HepG2 (cell line): Measurements from ENCODE around the gene KCNK15. TPM values are rescaled to one million over a fixed set of nuclear protein-coding genes. Genes with fewer than 3 reads are reported as not detected.

Experiments
- ATAC-seq: fragments of 200-7000 bp; cut with Tn5 transposase; 3 replicates; pipeline ENCODE4 v1.9.1; 2020; ENCODE audit warnings: mild to moderate bottlenecking, moderate library complexity
- BruUV-seq: library from RNA; stranded (reverse); fragments of 400-500 nt; replicated peaks from 2 replicates; lab custom pipeline; 2021; lab: Mats Ljungman, UMichigan
- CTCF ChIA-PET: fragments of 300-600 bp; formaldehyde crosslinking; extraction: SDS; loops from one replicate; lab custom pipeline; 2021; ENCODE audit warnings: low total read pairs, inconsistent platforms, low intra/inter-chr PET ratio; lab: Yijun Ruan, JAX
- POLR2A ChIA-PET: fragments of 350-600 bp; sonication (Branson Sonifier 250); formaldehyde crosslinking; loops from one replicate; lab custom pipeline; 2020; ENCODE audit warnings: antibody characterized with exemption, inconsistent platforms; lab: Yijun Ruan, JAX
- DNase-seq: peaks from one replicate; pipeline ENCODE4 v3.0.0-alpha.2; 2015; ENCODE audit warnings: low spot score
- FAIRE-seq: peaks from 3 replicates; lab custom pipeline; 2011; peaks lifted over from hg19 to GRCh38; lab: Jason Lieb, UNC
- H2AFZ ChIP-seq: one replicate; pipeline ENCODE4 v1.6.1; 2011; ENCODE audit warnings: low read length, inconsistent platforms
- H3K27ac ChIP-seq: fragments of 300-600 bp; 3 replicates; pipeline ENCODE4 v1.8.0; 2011; ENCODE audit warnings: mixed run types, mild to moderate bottlenecking, mixed read lengths, low read length, inconsistent platforms; ENCODE audit not compliant: insufficient read depth; ENCODE audit errors: extremely low read length
- H3K27me3 ChIP-seq, 2 experiments: fragments of 200-600 bp in 1 of 2; 2 replicates in 1 of 2; 3 replicates in 1 of 2; pipeline versions ENCODE4 v1.6.0 to v1.8.0; 2011; ENCODE audit warnings: low read length in 2 of 2, mild to moderate bottlenecking in 2 of 2, moderate library complexity in 2 of 2, inconsistent platforms in 1 of 2; ENCODE audit not compliant: insufficient read depth in 2 of 2, control insufficient read depth in 1 of 2
- H3K36me3 ChIP-seq, 2 experiments: fragments of 200-600 bp in 1 of 2; replicated peaks in 1 of 2; 2 replicates in 1 of 2; 3 replicates in 1 of 2; pipeline versions ENCODE4 v1.5.1 to v1.8.0; 2011; ENCODE audit warnings: low read length in 2 of 2, inconsistent platforms in 1 of 2; ENCODE audit not compliant: insufficient read depth in 2 of 2, control insufficient read depth in 1 of 2
- H3K4me1 ChIP-seq: 2 replicates; pipeline ENCODE4 v1.5.1; 2012; ENCODE audit warnings: low read length, inconsistent platforms; ENCODE audit not compliant: insufficient read depth
- H3K4me2 ChIP-seq: 2 replicates; pipeline ENCODE4 v1.6.0; 2011; ENCODE audit warnings: low read depth, low read length, inconsistent platforms
- H3K4me3 ChIP-seq, 3 experiments: fragments of 200-600 bp in 1 of 3; sonication (generic), shearing (Covaris generic) in 1 of 3; replicated peaks in 1 of 3; 2 replicates each; pipeline ENCODE4 v1.5.1; 2011 to 2016; ENCODE audit warnings: low read length in 3 of 3, inconsistent platforms in 2 of 3, low read depth in 2 of 3, mild to moderate bottlenecking in 2 of 3, control low read depth in 1 of 3, mixed read lengths in 1 of 3; ENCODE audit not compliant: insufficient read depth in 1 of 3
- H3K79me2 ChIP-seq: one replicate; pipeline ENCODE4 v1.6.1; 2011; ENCODE audit warnings: low read length, inconsistent platforms; ENCODE audit not compliant: insufficient read depth
- H3K9ac ChIP-seq: 2 replicates; pipeline ENCODE4 v1.6.0; 2011; ENCODE audit warnings: mild to moderate bottlenecking, low read depth, low read length, inconsistent platforms; ENCODE audit not compliant: insufficient read depth
- H3K9me3 ChIP-seq: 2 replicates; pipeline ENCODE4 v1.5.1; 2012; ENCODE audit warnings: mild to moderate bottlenecking, low read length
- H4K20me1 ChIP-seq: 2 replicates; pipeline ENCODE4 v1.6.0; 2011; ENCODE audit warnings: inconsistent platforms, mild to moderate bottlenecking, low read length, moderate library complexity; ENCODE audit not compliant: insufficient read depth
- AGO2 ChIP-seq: fragments of 200-400 bp; formaldehyde crosslinking; optimal IDR thresholded peaks from 2 replicates; pipeline ENCODE3; 2017; ENCODE audit warnings: mild to moderate bottlenecking, low read depth, low read length, moderate library complexity
- DPF2 ChIP-seq: sonication (generic); formaldehyde crosslinking; IDR thresholded peaks from 2 replicates; pipeline ENCODE4 v1.4.0; 2020; ENCODE audit warnings: mild to moderate bottlenecking, low read depth, missing genetic modification reagents, borderline replicate concordance
- EEA1 ChIP-seq: sonication (generic); formaldehyde crosslinking; IDR thresholded peaks from 2 replicates; pipeline ENCODE4 v1.5.1; 2020; ENCODE audit warnings: mild to moderate bottlenecking, missing genetic modification reagents, borderline replicate concordance
- ELF1 ChIP-seq: sonication (generic); formaldehyde crosslinking; IDR thresholded peaks from 2 replicates; pipeline ENCODE4 v1.4.0; 2020; ENCODE audit warnings: missing genetic modification reagents
- GLI4 ChIP-seq: sonication (generic); formaldehyde crosslinking; IDR thresholded peaks from 2 replicates; pipeline ENCODE4 v1.5.1; 2020; ENCODE audit warnings: missing genetic modification reagents, mild to moderate bottlenecking, moderate library complexity, borderline replicate concordance
- GTF3A ChIP-seq: sonication (generic); formaldehyde crosslinking; conservative IDR thresholded peaks from 2 replicates; pipeline ENCODE4 v1.4.0; 2020; ENCODE audit warnings: mild to moderate bottlenecking, missing genetic modification reagents
- HOXA5 ChIP-seq: sonication (generic); formaldehyde crosslinking; IDR thresholded peaks from 2 replicates; pipeline ENCODE4 v1.4.0; 2020; ENCODE audit warnings: missing genetic modification reagents
- KLF16 ChIP-seq, 2 experiments: sonication (generic) in 1 of 2; formaldehyde crosslinking in 1 of 2; IDR thresholded peaks; 2 replicates each; pipeline versions ENCODE4 v1.6.1 to v1.8.0; 2016 to 2023; ENCODE audit warnings: missing genetic modification reagents in 2 of 2, missing compliant biosample characterization in 1 of 2
- NFE2 ChIP-seq: sonication (generic); formaldehyde crosslinking; IDR thresholded peaks from 2 replicates; pipeline ENCODE4 v1.4.0; 2020; ENCODE audit warnings: missing genetic modification reagents
- RAD21 ChIP-seq: fragments of 450-650 bp; formaldehyde crosslinking; IDR thresholded peaks from 2 replicates; pipeline ENCODE4 v1.5.0; 2020; ENCODE audit warnings: mild to moderate bottlenecking
- SRF ChIP-seq: IDR thresholded peaks from 2 replicates; pipeline ENCODE4 v1.6.1; 2011; ENCODE audit warnings: mild to moderate bottlenecking, low read depth, low read length, moderate library complexity
- ZKSCAN5 ChIP-seq: sonication (generic); formaldehyde crosslinking; IDR thresholded peaks from 2 replicates; pipeline ENCODE4 v1.5.1; 2020; ENCODE audit warnings: mild to moderate bottlenecking, missing genetic modification reagents
- ZNF160 ChIP-seq: sonication (generic); formaldehyde crosslinking; IDR thresholded peaks from 2 replicates; pipeline ENCODE4 v1.8.0; 2022; ENCODE audit warnings: mild to moderate bottlenecking, inconsistent platforms, missing genetic modification reagents
- ZNF24 ChIP-seq: fragments of 450-650 bp; IDR thresholded peaks from 2 replicates; pipeline ENCODE4 v1.6.1; 2017; ENCODE audit warnings: antibody characterized with exemption, mild to moderate bottlenecking
- ZNF251 ChIP-seq: sonication (generic); formaldehyde crosslinking; IDR thresholded peaks from 2 replicates; pipeline ENCODE4 v1.9.0; 2021; ENCODE audit warnings: mild to moderate bottlenecking, missing genetic modification reagents
- ZNF501 ChIP-seq: sonication (generic); formaldehyde crosslinking; IDR thresholded peaks from 2 replicates; pipeline ENCODE4 v1.5.1; 2020; ENCODE audit warnings: mild to moderate bottlenecking, moderate library complexity, missing genetic modification reagents
- ZNF616 ChIP-seq: sonication (generic); formaldehyde crosslinking; IDR thresholded peaks from 2 replicates; pipeline ENCODE4 v1.5.0; 2020; ENCODE audit warnings: low read depth, mild to moderate bottlenecking, missing genetic modification reagents
- ZNF790 ChIP-seq: sonication (generic); formaldehyde crosslinking; IDR thresholded peaks from 2 replicates; pipeline ENCODE4 v1.8.0; 2022; ENCODE audit warnings: missing genetic modification reagents, mild to moderate bottlenecking, borderline replicate concordance
- ZNF83 ChIP-seq: sonication (generic); formaldehyde crosslinking; IDR thresholded peaks from 2 replicates; pipeline ENCODE4 v1.4.0; 2020; ENCODE audit warnings: missing genetic modification reagents, mild to moderate bottlenecking, borderline replicate concordance
- WGBS: methylation state at CpG from one replicate; pipeline ENCODE4 v1.1.6; 2017; ENCODE audit warnings: low lambda C conversion rate; 5-methylcytosine and 5-hydroxymethylcytosine counted together
- in situ Hi-C: cut with HindIII; loops from 2 replicates; pipeline ENCODE4 v1.10.0; 2017; ENCODE audit warnings: low pct_unique_long_range_greater_than_20kb; ENCODE audit not compliant: extremely low pct_ligation_motif_present
- intact Hi-C: fragments of 100-400 bp; cut with micrococcal nuclease; formaldehyde crosslinking; loops from one replicate; pipeline ENCODE4 v1.10.0; 2022; ENCODE audit not compliant: unreplicated experiment
- polyA plus RNA-seq, 8 experiments: library from polyadenylated mRNA; depleted of rRNA in 3 of 8; stranded (reverse) in 7 of 8; unstranded in 1 of 8; fragments of >200 nt; fragmentation: Illumina TruSeq in 4 of 8; extraction: Trizol in 4 of 8; gene quantifications; 2 replicates each; pipeline versions ENCODE4 v1.2.1 to v1.2.3, GENCODE V29; 2011 to 2016; ENCODE audit warnings: low read depth in 4 of 8, missing spikeins in 1 of 8, mixed read lengths in 1 of 8; ENCODE audit not compliant: insufficient read depth in 1 of 8
- total RNA-seq, 5 experiments: library from RNA; depleted of rRNA; stranded (reverse); fragments of >200 nt; fragmentation: Illumina TruSeq; extraction: Trizol; gene quantifications; 2 replicates each; pipeline ENCODE4 v1.2.3, GENCODE V29; 2016; ENCODE audit warnings: low read depth in 1 of 5
- TF ChIP-seq, protein P1 (sequence below): IDR thresholded peaks from 2 replicates; pipeline ENCODE4 v1.6.1; 2016; ENCODE audit warnings: missing genetic modification reagents, missing compliant biosample characterization
- TF ChIP-seq, protein P2 (sequence below): sonication (generic); formaldehyde crosslinking; IDR thresholded peaks from 2 replicates; pipeline ENCODE4 v1.4.0; 2020; ENCODE audit warnings: missing genetic modification reagents
- TF ChIP-seq, protein P3 (sequence below): IDR thresholded peaks from 2 replicates; pipeline ENCODE4 v1.6.1; 2016; ENCODE audit warnings: mild to moderate bottlenecking

Gene KCNK15
- total and polyA plus RNA-seq, 2 of the 13 experiments (the other 11 are each of a cell fraction or from before 2014, with no cell fraction given): 0.03 TPM; not detected in 1

DNA sequence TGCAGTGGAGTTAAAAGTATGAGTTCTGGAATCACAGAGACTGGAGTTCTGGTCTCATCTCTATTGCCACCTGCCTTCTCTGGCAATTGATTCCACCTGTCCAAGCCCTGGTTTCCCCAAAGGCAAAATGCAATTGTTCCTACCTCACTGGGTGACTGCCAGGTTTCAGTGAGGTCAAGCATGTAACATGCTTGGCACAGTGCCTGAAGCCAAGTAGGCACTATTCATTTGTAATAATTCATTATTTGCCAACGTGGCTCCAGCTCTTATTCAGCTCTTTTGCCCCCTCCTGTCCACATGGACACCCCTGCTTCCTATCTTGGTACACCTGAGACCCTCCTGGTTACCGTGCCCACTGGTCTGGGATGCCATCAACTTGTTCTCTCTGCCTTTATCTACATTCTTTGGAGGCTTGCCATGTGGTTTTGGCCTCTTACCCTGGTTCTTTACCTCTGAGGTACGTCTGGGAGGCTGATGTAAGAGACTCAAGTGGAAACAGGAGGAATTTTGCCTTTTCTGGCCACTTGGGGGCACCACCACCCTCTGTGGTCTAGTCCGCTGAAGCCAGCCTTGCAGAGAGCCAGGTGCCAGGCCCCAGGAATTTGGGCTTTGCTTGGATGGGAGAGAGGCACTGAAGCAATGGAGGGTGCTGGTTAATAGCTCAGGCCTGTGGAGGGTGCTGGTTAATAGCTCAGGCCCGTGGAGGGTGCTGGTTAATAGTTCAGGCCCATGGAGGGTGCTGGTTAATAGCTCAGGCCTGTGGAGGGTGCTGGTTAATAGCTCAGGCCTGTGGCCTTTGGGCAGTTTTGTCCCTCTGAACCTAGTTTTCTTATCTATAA lies 1.7 kb downstream of the KCNK15 start:
- in situ Hi-C loops (no loop called here), intact Hi-C loops (loop anchor here (1.0 kb wide), 1 partner anchor 120 kb away; no protein-coding TSS in a partner anchor)
- no peak overlapping the region for H3K4me3 ChIP-seq
- 0 out of 2 replicates have a peak, but pooled peaks cover 3% of the 10 kb centered on the region for H4K20me1 ChIP-seq
- H3K4me1 ChIP-seq: peaks cover 26% of the 10 kb centered on the region
- peak; percentile 91 for FAIRE-seq
- POLR2A ChIA-PET: interaction anchor here (0.6 to 0.9 kb wide), 2 partner anchors 9 to 11 kb away, joined by 3 to 4 read pairs; no protein-coding TSS in a partner anchor
- peaks cover 33 to 91% of the 10 kb centered on the region in 2 experiments for H3K27me3 ChIP-seq
- peak; percentile 64 for DNase-seq
- no peak overlapping the region for H3K9ac ChIP-seq
- 1% methylated on average over 5 of the region's 5 CpGs for WGBS
- no peak overlapping the region for H3K27ac ChIP-seq
- BruUV-seq: no TSS peak
- no peaks in the 10 kb centered on the region for H3K36me3 ChIP-seq
- H3K4me2 ChIP-seq: no peak overlapping the region
- H2AFZ ChIP-seq: no peak overlapping the region
- CTCF ChIA-PET: interaction anchor here (1.6 to 3.9 kb wide), 2 partner anchors 62 to 120 kb away, joined by 9 to 41 read pairs; no protein-coding TSS in a partner anchor
- peak; percentile 67 for ATAC-seq
- H3K9me3 ChIP-seq: no peaks in the 10 kb centered on the region
- no peaks in the 10 kb centered on the region for H3K79me2 ChIP-seq
- TF ChIP-seq GLI4 (CRISPR knock-in tag): no peak
- no peak for TF ChIP-seq ZNF251
- TF ChIP-seq ZNF24: no peak
- no peak for TF ChIP-seq ZNF790 (CRISPR knock-in tag)
- TF ChIP-seq RAD21 (CRISPR knock-in tag): peak; percentile 62; the same call in 1 of the 2 replicates
- TF ChIP-seq ZNF83 (CRISPR knock-in tag): no peak
- 0 out of 2 replicates have a peak, but pooled peaks have one; percentile 25 for TF ChIP-seq SRF
- TF ChIP-seq, protein P1, sequence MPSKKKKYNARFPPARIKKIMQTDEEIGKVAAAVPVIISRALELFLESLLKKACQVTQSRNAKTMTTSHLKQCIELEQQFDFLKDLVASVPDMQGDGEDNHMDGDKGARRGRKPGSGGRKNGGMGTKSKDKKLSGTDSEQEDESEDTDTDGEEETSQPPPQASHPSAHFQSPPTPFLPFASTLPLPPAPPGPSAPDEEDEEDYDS: no peak
- TF ChIP-seq HOXA5 (CRISPR knock-in tag): no peak
- TF ChIP-seq ZKSCAN5 (CRISPR knock-in tag): no peak
- no peak for TF ChIP-seq DPF2 (CRISPR knock-in tag)
- TF ChIP-seq ELF1: no peak
- peak; percentile 52; the same call in 1 of the 2 replicates for TF ChIP-seq ZNF501 (CRISPR knock-in tag)
- no peak for TF ChIP-seq GTF3A (CRISPR knock-in tag)
- TF ChIP-seq, protein P2, sequence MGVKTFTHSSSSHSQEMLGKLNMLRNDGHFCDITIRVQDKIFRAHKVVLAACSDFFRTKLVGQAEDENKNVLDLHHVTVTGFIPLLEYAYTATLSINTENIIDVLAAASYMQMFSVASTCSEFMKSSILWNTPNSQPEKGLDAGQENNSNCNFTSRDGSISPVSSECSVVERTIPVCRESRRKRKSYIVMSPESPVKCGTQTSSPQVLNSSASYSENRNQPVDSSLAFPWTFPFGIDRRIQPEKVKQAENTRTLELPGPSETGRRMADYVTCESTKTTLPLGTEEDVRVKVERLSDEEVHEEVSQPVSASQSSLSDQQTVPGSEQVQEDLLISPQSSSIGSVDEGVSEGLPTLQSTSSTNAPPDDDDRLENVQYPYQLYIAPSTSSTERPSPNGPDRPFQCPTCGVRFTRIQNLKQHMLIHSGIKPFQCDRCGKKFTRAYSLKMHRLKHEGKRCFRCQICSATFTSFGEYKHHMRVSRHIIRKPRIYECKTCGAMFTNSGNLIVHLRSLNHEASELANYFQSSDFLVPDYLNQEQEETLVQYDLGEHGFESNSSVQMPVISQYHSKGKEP (CRISPR knock-in tag): no peak
- TF ChIP-seq, protein P3, sequence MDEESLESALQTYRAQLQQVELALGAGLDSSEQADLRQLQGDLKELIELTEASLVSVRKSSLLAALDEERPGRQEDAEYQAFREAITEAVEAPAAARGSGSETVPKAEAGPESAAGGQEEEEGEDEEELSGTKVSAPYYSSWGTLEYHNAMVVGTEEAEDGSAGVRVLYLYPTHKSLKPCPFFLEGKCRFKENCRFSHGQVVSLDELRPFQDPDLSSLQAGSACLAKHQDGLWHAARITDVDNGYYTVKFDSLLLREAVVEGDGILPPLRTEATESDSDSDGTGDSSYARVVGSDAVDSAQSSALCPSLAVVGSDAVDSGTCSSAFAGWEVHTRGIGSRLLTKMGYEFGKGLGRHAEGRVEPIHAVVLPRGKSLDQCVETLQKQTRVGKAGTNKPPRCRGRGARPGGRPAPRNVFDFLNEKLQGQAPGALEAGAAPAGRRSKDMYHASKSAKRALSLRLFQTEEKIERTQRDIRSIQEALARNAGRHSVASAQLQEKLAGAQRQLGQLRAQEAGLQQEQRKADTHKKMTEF (CRISPR knock-in tag): no peak
- no peak for TF ChIP-seq AGO2
- TF ChIP-seq ZNF160 (CRISPR knock-in tag): no peak
- no peak for TF ChIP-seq KLF16 (CRISPR knock-in tag; IDR thresholded peaks at IDR 0.05)
- 0 out of 2 replicates have a peak, but pooled peaks have one; percentile 12 for TF ChIP-seq EEA1 (CRISPR knock-in tag)
- TF ChIP-seq NFE2 (CRISPR knock-in tag): no peak
- no peak for TF ChIP-seq ZNF616 (CRISPR knock-in tag)
